Renal pelvis (tissue), 4 donors: Measurements from ENCODE around the gene C2orf81. TPM values are rescaled to one million over a fixed set of nuclear protein-coding genes. Genes with fewer than 3 reads are reported as not detected.

Experiments used
- DNase-seq: peaks from one replicate; pipeline ENCODE4 v3.0.0-alpha.2; 2013
- polyA plus RNA-seq, 3 donors: library from polyadenylated mRNA; unstranded; fragments of 120-200 nt; gene quantifications; one replicate each; pipeline ENCODE4 v1.2.1, GENCODE V29; 2013; ENCODE audit not compliant: insufficient read length in 3 of 3

The C2orf81 gene
- polyA plus RNA-seq, 3 donors: 8.4 to 9.2 (median 8.5) TPM

GRCh38 chr2:74392449-74392743 lies 29.0 kb downstream of the C2orf81 start:
- no peak for DNase-seq

GRCh38 chr2:74391580-74392448 lies 29.6 kb downstream of the C2orf81 start:
- peak; percentile 92 for DNase-seq

GRCh38 chr2:74391209-74391579 lies 30.2 kb downstream of the C2orf81 start:
- DNase-seq: no peak

- DNase-seq: no peak
These were observed 30.8 kb downstream of the C2orf81 start for GRCh38 chr2:74390606-74391005.

- DNase-seq: no peak
These were observed 34.1 kb downstream of the C2orf81 start for GRCh38 chr2:74387346-74387745.

- no peak for DNase-seq
These were observed 36.0 kb downstream of the C2orf81 start for GRCh38 chr2:74385396-74385795.

GRCh38 chr2:74384051-74384450 lies 37.4 kb downstream of the C2orf81 start:
- no peak for DNase-seq

GRCh38 chr2:74383254-74383653 lies 38.2 kb downstream of the C2orf81 start:
- no peak for DNase-seq

GRCh38 chr2:74381751-74382150 lies 39.7 kb downstream of the C2orf81 start:
- no peak for DNase-seq

GRCh38 chr2:74379851-74380789 lies 41.3 kb downstream of the C2orf81 start, which contains the start of gene DCTN1:
Gene DCTN1 (minus strand): TSS chr2:74380311. CDS start chr2:74380037, 274 bp downstream.
- peak; percentile 59 for DNase-seq

GRCh38 chr2:74378007-74378406 lies 43.4 kb downstream of the C2orf81 start:
- DNase-seq: no peak

GRCh38 chr2:74375838-74376237 lies 45.6 kb downstream of the C2orf81 start:
- no peak for DNase-seq

GRCh38 chr2:74374509-74375205 lies 46.8 kb downstream of the C2orf81 start:
- peak; percentile 84 for DNase-seq

GRCh38 chr2:74373985-74374384 lies 47.4 kb downstream of the C2orf81 start:
- no peak for DNase-seq

- no peak for DNase-seq
These were observed 48.2 kb downstream of the C2orf81 start for GRCh38 chr2:74373221-74373676.

GRCh38 chr2:74372674-74373073 lies 48.7 kb downstream of the C2orf81 start:
- no peak for DNase-seq

GRCh38 chr2:74371421-74371820 lies 50.0 kb downstream of the C2orf81 start:
- DNase-seq: no peak

GRCh38 chr2:74369976-74370375 lies 51.4 kb downstream of the C2orf81 start:
- no peak for DNase-seq

- DNase-seq: no peak
These were observed 52.9 kb downstream of the C2orf81 start for GRCh38 chr2:74368499-74368898.

GRCh38 chr2:74367789-74368188 lies 53.6 kb downstream of the C2orf81 start:
- DNase-seq: no peak

- no peak for DNase-seq
These were observed 55.4 kb downstream of the C2orf81 start for GRCh38 chr2:74366036-74366435.
